ENCODE measurements around the gene EGR4.
A peak's percentile ranks its signal among the peaks of the same experiment; 100 is the strongest.
"Not testable (repeated sequence)": the region's sequence is repeated elsewhere in the genome, so short reads cannot be mapped to it uniquely, and the experiment has no call there.

Gene EGR4

DNA sequence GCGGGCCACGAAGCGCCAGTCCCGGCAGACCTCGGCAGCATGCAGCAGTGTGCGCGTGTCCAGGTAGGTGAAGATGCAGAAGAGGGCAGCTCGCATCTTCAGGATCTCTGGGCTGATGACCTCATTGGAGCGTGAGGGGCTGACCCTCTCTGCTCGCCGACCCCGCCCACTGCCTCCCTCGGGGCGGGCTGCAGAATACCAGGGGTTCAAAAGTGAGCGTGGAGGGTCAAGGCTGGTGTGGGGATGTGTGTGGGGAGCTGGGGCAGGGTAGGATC is 29.1 kb downstream of the EGR4 start:
- TF ChIP-seq, protein P1, sequence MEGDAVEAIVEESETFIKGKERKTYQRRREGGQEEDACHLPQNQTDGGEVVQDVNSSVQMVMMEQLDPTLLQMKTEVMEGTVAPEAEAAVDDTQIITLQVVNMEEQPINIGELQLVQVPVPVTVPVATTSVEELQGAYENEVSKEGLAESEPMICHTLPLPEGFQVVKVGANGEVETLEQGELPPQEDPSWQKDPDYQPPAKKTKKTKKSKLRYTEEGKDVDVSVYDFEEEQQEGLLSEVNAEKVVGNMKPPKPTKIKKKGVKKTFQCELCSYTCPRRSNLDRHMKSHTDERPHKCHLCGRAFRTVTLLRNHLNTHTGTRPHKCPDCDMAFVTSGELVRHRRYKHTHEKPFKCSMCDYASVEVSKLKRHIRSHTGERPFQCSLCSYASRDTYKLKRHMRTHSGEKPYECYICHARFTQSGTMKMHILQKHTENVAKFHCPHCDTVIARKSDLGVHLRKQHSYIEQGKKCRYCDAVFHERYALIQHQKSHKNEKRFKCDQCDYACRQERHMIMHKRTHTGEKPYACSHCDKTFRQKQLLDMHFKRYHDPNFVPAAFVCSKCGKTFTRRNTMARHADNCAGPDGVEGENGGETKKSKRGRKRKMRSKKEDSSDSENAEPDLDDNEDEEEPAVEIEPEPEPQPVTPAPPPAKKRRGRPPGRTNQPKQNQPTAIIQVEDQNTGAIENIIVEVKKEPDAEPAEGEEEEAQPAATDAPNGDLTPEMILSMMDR (IDR thresholded peaks at IDR 0.05; ENCODE audit: insufficient read depth, missing control alignments): no peak
- FAIRE-seq (no peak), DNase-seq (ENCODE audit: insufficient read length, low spot score) (no peak)

DNA sequence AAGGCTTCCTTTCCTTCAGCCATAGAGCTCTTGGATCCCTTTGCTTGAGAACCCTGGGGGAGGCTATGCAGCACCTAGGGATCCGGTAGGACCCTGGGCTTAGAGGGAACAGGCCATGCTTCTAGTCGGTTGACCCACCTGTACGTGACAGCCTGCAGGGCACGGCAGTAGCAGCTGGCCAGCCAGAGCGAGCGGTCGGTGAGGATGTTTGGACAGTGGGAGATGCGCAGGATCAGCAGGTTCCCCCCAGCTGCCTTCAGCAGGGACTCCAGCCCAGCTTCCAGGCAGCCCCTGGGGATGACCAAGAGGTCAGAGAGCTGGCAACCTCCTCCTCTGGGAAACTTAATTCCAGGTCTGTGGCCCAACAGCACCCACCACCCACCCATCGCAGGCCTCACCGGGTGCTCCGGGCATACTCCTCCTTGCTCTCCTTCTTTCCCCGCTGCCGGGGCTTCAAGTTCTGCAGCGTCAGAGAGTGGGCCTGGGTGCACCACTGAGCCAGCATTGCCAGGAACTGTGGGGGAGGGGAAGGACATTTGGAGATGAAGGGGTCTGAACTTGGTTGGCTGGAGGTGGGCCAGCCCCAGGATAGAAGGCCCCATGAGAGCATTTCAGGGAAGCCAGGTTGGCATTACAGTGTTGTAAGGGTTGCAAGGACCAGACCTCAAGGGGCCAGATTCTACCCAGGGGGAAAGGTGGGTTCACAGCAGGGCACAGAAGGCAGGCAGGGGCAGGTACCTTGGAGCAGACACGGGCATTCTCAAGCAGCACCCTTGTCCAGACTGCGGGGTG is 29.6 kb downstream of the EGR4 start:
- TF ChIP-seq, protein P1 (IDR thresholded peaks at IDR 0.05; ENCODE audit: insufficient read depth, missing control alignments): no peak
- DNase-seq (ENCODE audit: insufficient read length, low spot score) (no peak), FAIRE-seq (no peak)

DNA sequence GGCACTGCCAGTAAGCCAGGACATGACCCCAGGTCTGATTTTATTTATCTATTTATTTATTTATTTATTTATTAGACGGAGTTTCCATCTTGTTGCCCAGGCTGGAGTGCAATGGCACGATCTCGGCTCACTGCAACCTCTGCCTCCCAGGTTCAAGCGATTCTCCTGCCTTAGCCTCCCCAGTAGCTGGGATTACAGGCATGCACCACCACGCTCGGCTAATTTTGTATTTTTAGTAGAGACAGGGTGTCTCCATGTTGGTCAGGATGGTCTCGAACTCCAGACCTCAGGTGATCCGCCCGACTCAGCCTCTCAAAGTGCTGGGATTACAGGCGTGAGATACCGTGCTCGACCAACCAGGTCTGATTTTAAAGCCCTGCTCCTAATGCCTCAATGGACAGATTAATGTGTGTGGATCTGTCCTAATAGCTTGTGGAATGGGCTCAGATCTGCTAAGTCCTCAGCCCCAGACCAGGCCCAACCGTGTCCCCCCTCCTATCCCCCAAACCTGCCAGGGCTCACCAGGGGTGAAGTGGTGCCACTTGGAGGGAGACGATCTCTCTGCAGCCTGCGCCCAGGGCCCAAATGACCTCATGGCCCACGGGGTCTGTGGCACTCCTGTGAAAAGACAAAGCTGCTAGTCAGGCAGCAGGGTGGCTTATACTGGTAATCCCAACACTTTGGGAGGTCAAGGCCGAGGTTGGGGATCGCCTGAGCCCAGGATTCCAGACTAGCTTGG is 30.5 kb downstream of the EGR4 start:
- DNase-seq (ENCODE audit: insufficient read length, low spot score); FAIRE-seq: not testable (repeated sequence)

DNA sequence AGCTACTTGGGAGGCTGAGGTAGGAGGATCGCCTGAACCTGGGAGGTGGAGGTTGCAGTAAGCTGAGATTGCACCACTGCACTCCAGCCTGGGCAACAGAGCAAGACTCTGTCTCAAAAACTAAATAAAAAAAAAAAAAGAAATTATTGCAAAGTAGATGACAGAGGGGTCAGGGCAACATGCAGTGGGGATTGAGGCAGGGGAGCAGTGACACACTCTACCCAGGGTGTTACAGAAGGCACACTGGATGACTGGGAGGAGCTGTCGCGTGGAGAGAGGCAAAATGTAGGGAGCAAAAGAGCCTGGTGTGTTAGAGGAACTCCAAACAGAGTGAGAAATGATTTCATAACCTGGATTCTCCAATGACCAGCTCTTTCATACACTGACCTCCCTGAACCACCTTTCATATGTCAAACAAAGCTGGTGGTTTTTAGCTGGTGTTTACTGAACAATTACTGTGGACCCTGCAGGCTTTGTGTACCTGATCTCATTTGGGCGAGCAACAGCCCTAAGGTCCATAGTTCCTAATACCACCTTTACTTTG is 31.2 kb downstream of the EGR4 start:
- FAIRE-seq (no peak), DNase-seq (ENCODE audit: insufficient read length, low spot score) (no peak)
- TF ChIP-seq, protein P1 (IDR thresholded peaks at IDR 0.05; ENCODE audit: insufficient read depth, missing control alignments): no peak

DNA sequence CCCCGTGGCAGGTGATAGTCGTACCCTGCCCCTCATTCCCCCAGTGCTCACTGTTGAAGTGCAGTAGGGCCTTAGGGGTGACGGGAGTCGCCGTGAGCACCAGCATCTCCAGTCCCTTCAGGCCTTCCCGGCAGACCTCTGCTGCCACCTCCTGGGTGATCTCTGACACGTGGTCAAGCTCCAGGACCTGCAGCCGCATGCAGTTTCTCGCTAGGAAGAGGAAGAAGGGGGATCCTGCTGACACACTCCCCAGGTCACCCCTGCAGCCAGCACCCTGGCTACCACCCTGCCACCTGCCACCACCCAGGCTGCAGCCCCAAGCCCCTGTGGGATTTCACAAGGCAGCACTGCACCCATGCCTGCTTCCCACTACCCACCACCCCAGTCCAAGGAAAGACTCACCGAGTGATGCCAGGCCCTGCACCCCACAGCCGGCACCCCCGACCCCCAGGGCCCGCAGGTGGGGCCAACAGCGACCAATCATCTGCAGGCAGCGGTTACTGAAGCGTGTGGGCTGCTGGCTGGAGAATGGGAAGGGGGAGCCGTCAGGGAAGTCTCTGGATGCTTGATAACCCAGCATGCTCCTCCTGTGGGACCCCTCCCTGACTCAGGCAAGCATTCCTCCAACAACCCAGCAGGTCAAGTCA is 32.9 kb downstream of the EGR4 start:
- no peak for FAIRE-seq
- peak; percentile 72 for DNase-seq (ENCODE audit: insufficient read length, low spot score)
- TF ChIP-seq, protein P1 (IDR thresholded peaks at IDR 0.05; ENCODE audit: insufficient read depth, missing control alignments): peak; percentile 57

DNA sequence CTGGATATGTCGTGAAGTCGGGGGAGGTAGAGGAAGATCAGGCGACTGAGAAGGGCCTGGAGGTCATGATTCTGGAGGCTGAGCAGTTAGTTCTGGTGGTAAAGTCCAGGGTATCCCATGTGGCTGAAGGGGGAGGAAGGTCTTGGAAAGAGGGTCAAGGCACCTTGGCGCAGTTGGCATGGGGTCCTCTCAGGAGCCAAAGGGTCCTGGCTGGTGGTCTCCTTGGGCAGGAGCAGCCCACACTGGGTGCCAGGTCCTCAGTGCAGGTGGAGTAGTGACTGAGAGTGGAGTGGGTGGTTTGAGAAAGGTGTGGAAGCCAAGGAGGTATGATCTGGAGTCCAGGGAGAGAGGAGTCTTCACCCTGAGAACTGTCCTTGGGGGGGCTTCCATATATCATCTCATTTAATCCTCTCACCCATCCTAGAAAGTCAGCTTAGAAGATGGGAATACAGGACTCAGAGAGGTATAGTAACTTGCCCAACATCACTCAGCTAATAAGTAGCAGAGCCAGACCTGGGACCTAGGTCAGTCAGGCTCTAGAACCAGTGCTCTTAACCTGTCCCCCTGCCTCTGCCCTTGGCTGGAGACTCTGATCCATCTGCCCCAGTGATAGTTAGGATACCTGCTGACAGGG is 33.5 kb downstream of the EGR4 start:
- no peak for FAIRE-seq
- TF ChIP-seq, protein P1 (IDR thresholded peaks at IDR 0.05; ENCODE audit: insufficient read depth, missing control alignments): no peak
- no peak for DNase-seq (ENCODE audit: insufficient read length, low spot score)

DNA sequence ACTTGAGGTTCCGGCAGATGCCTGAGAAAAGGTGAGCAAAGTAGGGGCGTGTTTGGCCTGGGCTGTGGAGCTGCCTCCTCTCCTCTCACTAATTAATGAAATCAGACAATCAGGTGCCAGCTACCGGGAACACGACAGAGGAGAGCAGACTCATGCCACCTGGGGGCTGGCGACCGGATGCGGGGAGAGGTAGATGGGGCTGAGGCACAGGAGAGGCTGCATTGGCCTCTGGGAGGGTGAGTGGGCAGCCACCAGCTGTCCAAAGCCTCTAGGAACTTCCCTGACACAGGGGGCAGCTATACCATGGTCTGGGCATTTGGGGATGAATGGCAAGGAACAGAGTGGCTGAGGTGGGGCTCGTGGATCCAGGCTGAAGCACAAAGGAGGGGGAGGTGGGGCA is 34.1 kb downstream of the EGR4 start:
- FAIRE-seq (no peak), DNase-seq (ENCODE audit: insufficient read length, low spot score) (no peak)
- TF ChIP-seq, protein P1 (IDR thresholded peaks at IDR 0.05; ENCODE audit: insufficient read depth, missing control alignments): no peak
